SK-N-MC (cell line): ENCODE measurements around the gene AFAP1.

ENCODE experiments used
- DNase-seq: peaks from one replicate; pipeline ENCODE4 v3.0.0-alpha.2; 2011; ENCODE audit warnings: low read depth, low spot score
- H3K27ac ChIP-seq: fragments of 200-600 bp; sonication (generic); 2 replicates; pipeline ENCODE4 v1.5.1; 2016; ENCODE audit warnings: mixed run types
- H3K36me3 ChIP-seq: fragments of 200-600 bp; sonication (generic); 2 replicates; pipeline ENCODE4 v1.6.1; 2017; ENCODE audit warnings: antibody characterized with exemption, low read length, mixed read lengths; ENCODE audit not compliant: insufficient read depth
- H3K4me3 ChIP-seq: fragments of 200-600 bp; sonication (generic); 2 replicates; pipeline ENCODE4 v1.5.1; 2016
- H3K9ac ChIP-seq: fragments of 200-600 bp; sonication (generic); 2 replicates; pipeline ENCODE4 v1.8.0; 2017; ENCODE audit warnings: mixed run types, mixed read lengths; ENCODE audit not compliant: insufficient read length
- H3K9me3 ChIP-seq: fragments of 200-600 bp; sonication (generic); 2 replicates; pipeline ENCODE4 v1.6.1; 2017; ENCODE audit warnings: low read depth, mild to moderate bottlenecking, antibody characterized with exemption, low read length, moderate library complexity, mixed read lengths
- EZH2 ChIP-seq: fragments of 200-600 bp; sonication (generic); IDR thresholded peaks from one replicate; pipeline ENCODE4 v1.6.1; 2017; ENCODE audit warnings: antibody characterized with exemption
- FOXP2 ChIP-seq: optimal IDR thresholded peaks from 2 replicates; pipeline ENCODE3; 2011; ENCODE audit warnings: mild to moderate bottlenecking, moderate library complexity; ENCODE audit not compliant: insufficient read depth; ENCODE audit errors: extremely low read length, control extremely low read depth
- POLR2AphosphoS5 ChIP-seq: IDR thresholded peaks from 2 replicates; pipeline ENCODE4 v1.6.1; 2012; ENCODE audit warnings: mild to moderate bottlenecking, low read depth, low read length, borderline replicate concordance

AFAP1 gene

DNA sequence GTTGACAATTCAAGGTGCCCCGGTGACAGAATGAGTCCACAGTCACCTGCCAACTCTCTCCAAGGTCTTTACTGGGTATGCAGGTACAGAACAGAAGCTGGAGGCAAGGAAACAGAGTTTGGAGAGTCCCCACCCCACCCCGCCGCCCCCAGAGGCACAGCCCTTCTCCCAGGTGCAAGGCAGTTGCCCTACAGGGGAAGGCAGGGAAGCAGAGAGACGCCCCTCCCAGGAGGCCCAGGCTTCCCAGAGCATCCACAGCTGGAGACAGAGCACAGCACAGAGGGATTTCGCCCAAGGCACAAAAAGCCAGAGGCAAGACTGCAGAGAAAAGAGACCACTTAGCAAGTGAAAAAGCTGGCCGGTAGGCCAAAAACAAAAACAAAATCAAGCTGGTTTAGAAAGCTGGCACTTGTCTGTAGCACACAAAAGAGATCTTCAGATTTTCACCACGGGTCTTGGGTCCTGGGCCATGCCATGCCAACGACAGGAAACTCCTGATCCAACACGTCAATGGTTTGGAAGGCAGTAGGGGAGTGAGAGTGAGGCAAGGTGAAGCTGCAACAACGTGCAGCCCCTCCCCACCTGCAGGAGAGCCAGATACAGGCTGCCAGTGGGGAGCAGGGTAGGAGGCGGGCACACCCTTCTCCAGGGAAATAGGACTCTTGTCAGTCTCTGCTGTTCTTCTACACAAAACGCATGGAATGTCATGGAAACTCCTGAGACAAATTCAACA lies 113.3 kb downstream of the AFAP1 start:
- Histone ChIP-seq H3K4me3 (no peak overlapping the region), H3K27ac (no peak overlapping the region), H3K36me3 (no peaks in the 10 kb centered on the region), H3K9me3 (no peaks in the 10 kb centered on the region), H3K9ac (no peak overlapping the region)
- TF ChIP-seq EZH2 (no peak), POLR2AphosphoS5 (no peak), FOXP2 (no peak)
- DNase-seq, result no peak

DNA sequence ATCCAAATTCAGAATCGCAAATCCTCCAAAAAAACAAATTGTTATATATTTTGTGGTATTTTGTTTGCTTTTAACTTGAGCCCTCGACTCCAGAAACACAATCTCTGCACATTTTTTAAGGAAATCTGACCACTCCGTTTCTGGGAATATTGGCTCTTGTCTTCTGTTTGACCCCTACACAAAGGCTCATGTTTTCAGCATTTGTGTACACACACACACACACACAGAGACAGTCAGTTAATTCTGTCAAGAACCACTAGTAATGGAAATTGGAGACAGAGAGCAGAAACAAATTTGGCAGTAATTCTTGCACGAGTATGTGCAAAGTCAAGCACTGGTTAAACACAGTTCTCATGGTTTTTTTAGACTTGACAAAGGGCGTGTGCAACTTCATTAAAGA lies 115.4 kb downstream of the AFAP1 start:
- H3K4me3 ChIP-seq, result no peak overlapping the region
- DNase-seq, result no peak
- H3K9ac ChIP-seq, result no peak overlapping the region
- no peak for TF ChIP-seq FOXP2
- TF ChIP-seq POLR2AphosphoS5, result no peak
- TF ChIP-seq EZH2, result no peak
- no peaks in the 10 kb centered on the region for H3K36me3 ChIP-seq
- no peak overlapping the region for H3K27ac ChIP-seq
- no peaks in the 10 kb centered on the region for H3K9me3 ChIP-seq

- H3K4me3 ChIP-seq, result no peak overlapping the region
- no peaks in the 10 kb centered on the region for H3K36me3 ChIP-seq
- DNase-seq, result no peak
- H3K27ac ChIP-seq, result no peak overlapping the region
- H3K9me3 ChIP-seq, result no peaks in the 10 kb centered on the region
- no peak for TF ChIP-seq POLR2AphosphoS5
- no peak for TF ChIP-seq EZH2
- no peak for TF ChIP-seq FOXP2
- no peak overlapping the region for H3K9ac ChIP-seq
Observed at GRCh38 chr4:7823416-7823824, 116.2 kb downstream of the AFAP1 start.

GRCh38 chr4:7822877-7823276 lies 116.8 kb downstream of the AFAP1 start:
- Histone ChIP-seq H3K9me3 (no peaks in the 10 kb centered on the region), H3K9ac (no peak overlapping the region)

DNA sequence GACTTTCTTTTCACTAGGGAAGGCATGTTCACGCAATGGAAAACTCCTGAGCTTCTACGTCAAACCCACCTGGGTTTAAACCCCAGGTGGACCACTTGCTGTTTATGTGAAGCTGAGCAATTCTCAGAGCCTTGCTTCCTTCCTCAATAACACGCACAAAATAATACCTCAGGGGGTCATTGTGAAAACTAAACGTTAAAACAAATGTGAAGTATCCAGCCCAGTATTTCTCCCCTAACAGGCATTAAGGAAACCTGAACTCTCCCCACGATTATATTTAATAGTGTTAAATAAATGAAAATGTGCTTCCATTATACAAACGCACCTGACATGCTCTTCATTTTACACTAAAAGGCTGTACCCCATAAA lies 117.5 kb downstream of the AFAP1 start:
- Histone ChIP-seq H3K36me3 (no peaks in the 10 kb centered on the region), H3K4me3 (no peak overlapping the region), H3K9ac (no peak overlapping the region), H3K9me3 (no peaks in the 10 kb centered on the region), H3K27ac (no peak overlapping the region)
- DNase-seq, result no peak
- TF ChIP-seq EZH2 (no peak), POLR2AphosphoS5 (no peak), FOXP2 (no peak)

More at GRCh38 chr4:7822877-7823276, 116.8 kb downstream of the AFAP1 start:
- no peaks in the 10 kb centered on the region for H3K36me3 ChIP-seq
- no peak for DNase-seq
- no peak for TF ChIP-seq POLR2AphosphoS5
- no peak for TF ChIP-seq FOXP2
- no peak for TF ChIP-seq EZH2
- no peak overlapping the region for H3K4me3 ChIP-seq
- no peak overlapping the region for H3K27ac ChIP-seq

DNA sequence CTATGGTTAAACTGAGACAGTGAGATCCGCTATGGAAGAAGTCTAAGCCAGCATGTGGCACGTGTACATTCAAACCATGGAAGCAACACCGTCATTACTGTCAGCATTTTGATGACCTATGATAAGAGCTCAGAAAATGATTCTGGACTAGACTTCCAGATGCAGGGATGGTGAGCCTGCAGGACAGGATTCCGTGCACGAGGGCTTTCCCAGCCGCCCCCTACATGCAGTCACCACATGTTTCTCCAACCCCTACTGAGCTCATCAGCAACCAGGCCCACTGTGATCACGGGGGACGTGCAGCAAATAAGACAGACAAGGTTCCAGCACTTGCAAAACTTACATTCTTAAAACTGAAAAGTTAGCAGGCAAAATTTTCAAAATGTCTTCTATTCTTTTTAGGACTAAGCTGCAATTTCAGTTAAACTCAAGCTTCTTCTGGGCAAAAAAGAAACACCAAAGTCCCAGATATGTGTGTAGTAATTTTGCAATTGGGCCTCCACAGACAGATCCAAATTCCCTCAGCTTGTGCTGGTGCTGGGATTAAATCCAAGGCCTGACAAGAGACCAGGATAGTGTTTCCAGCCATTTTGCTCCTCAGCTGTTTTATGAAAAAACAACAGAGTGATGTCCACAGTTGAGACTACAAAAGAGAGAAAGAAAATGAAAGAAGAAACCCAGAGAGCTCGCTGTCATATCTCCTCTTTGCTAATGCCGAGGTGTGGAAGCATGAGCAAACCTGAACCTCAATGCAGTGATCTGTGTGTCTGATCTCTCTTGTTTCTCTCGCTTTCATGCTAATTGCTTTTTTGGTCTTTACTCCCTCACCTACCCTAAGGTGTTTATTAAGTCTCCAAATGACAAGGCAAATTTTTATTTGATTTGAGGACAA lies 118.2 kb downstream of the AFAP1 start:
- Histone ChIP-seq H3K36me3 (no peaks in the 10 kb centered on the region), H3K9me3 (no peaks in the 10 kb centered on the region), H3K27ac (no peak overlapping the region), H3K4me3 (no peak overlapping the region), H3K9ac (no peak overlapping the region)
- DNase-seq, result no peak
- no peak for TF ChIP-seq FOXP2
- TF ChIP-seq POLR2AphosphoS5, result no peak
- no peak for TF ChIP-seq EZH2

GRCh38 chr4:7820031-7820818 lies 119.4 kb downstream of the AFAP1 start:
- TF ChIP-seq EZH2 (no peak), POLR2AphosphoS5 (no peak), FOXP2 (no peak)
- DNase-seq, result no peak
- Histone ChIP-seq H3K9me3 (no peaks in the 10 kb centered on the region), H3K36me3 (no peaks in the 10 kb centered on the region), H3K9ac (no peak overlapping the region), H3K4me3 (no peak overlapping the region), H3K27ac (no peak overlapping the region)

DNA sequence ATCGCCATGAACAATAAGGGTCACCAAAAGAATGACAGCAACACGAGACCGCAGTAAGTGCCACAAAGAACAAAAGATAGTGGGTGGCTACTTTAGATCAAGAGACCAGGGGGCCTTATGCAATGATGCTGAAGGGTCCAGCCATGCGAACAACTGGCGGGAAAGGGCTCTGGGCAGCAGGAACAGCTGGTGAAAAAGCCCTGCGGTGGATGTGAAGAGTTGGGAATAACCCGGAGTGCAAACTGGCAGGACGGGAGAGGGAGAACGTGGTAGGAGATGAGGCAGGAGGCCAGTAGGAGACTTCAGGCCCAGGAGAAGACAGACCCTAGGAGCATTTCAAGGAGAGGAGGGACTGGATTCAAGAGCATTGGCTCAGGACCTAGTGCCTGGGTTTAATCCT lies 120.2 kb downstream of the AFAP1 start:
- Histone ChIP-seq H3K36me3 (no peaks in the 10 kb centered on the region), H3K27ac (no peak overlapping the region), H3K9ac (no peak overlapping the region), H3K9me3 (no peaks in the 10 kb centered on the region), H3K4me3 (no peak overlapping the region)
- no peak for TF ChIP-seq EZH2
- no peak for TF ChIP-seq FOXP2
- no peak for TF ChIP-seq POLR2AphosphoS5
- no peak for DNase-seq
